Astrocyte (in vitro differentiated cells and primary cell): ENCODE data around the gene KIF18B. TPM values are rescaled to one million over a fixed set of nuclear protein-coding genes. Genes with fewer than 3 reads are reported as not detected.

ENCODE experiments used
- DNase-seq: peaks from one replicate; pipeline ENCODE4 v3.0.0-alpha.2; 2010; ENCODE audit warnings: low read depth
- FAIRE-seq: peaks from 2 replicates; lab custom pipeline; 2011; peaks lifted over from hg19 to GRCh38; lab: Jason Lieb, UNC
- H2AFZ ChIP-seq: 2 replicates; pipeline ENCODE4 v1.6.0; 2012; ENCODE audit warnings: low read depth, low read length, inconsistent platforms
- H3K27ac ChIP-seq: 2 replicates; pipeline ENCODE4 v1.5.1; 2011; ENCODE audit warnings: low read depth, low read length, inconsistent platforms
- H3K27me3 ChIP-seq: 2 replicates; pipeline ENCODE4 v1.6.0; 2011; ENCODE audit warnings: low read length, inconsistent platforms; ENCODE audit not compliant: insufficient read depth
- H3K36me3 ChIP-seq: 2 replicates; pipeline ENCODE4 v1.5.1; 2011; ENCODE audit warnings: low read length, inconsistent platforms; ENCODE audit not compliant: insufficient read depth
- H3K4me1 ChIP-seq: 2 replicates; pipeline ENCODE4 v1.5.1; 2011; ENCODE audit warnings: low read length, inconsistent platforms; ENCODE audit not compliant: insufficient read depth
- H3K4me2 ChIP-seq: 2 replicates; pipeline ENCODE4 v1.6.0; 2012; ENCODE audit warnings: low read length, inconsistent platforms
- H3K4me3 ChIP-seq: 2 replicates; pipeline ENCODE4 v1.5.1; 2011; ENCODE audit warnings: low read depth, mild to moderate bottlenecking, low read length, inconsistent platforms; ENCODE audit not compliant: insufficient read depth
- H3K79me2 ChIP-seq: 2 replicates; pipeline ENCODE4 v1.6.0; 2012; ENCODE audit warnings: mild to moderate bottlenecking, low read length, inconsistent platforms; ENCODE audit not compliant: insufficient read depth
- H3K9ac ChIP-seq: 2 replicates; pipeline ENCODE4 v1.6.0; 2012; ENCODE audit warnings: mild to moderate bottlenecking, low read length, inconsistent platforms
- H3K9me3 ChIP-seq: 2 replicates; pipeline ENCODE4 v1.5.1; 2012; ENCODE audit warnings: low read depth, mild to moderate bottlenecking, low read length, inconsistent platforms; ENCODE audit not compliant: insufficient read depth
- H4K20me1 ChIP-seq: 2 replicates; pipeline ENCODE4 v1.6.0; 2012; ENCODE audit warnings: low read length, inconsistent platforms; ENCODE audit not compliant: insufficient read depth
- H3K27ac Mint-ChIP-seq: one replicate; pipeline ENCODE4 v1.8.0; 2021; ENCODE audit warnings: mild to moderate bottlenecking, mixed read lengths; ENCODE audit not compliant: unreplicated experiment
- H3K27me3 Mint-ChIP-seq: one replicate; pipeline ENCODE4 v1.8.0; 2021; ENCODE audit warnings: low read depth, mixed read lengths; ENCODE audit not compliant: unreplicated experiment
- H3K36me3 Mint-ChIP-seq: one replicate; pipeline ENCODE4 v1.8.0; 2021; ENCODE audit warnings: low read depth, mixed read lengths; ENCODE audit not compliant: unreplicated experiment
- H3K4me1 Mint-ChIP-seq: one replicate; pipeline ENCODE4 v1.8.0; 2021; ENCODE audit warnings: low read depth, mixed read lengths; ENCODE audit not compliant: unreplicated experiment
- H3K4me3 Mint-ChIP-seq: one replicate; pipeline ENCODE4 v1.8.0; 2021; ENCODE audit warnings: mild to moderate bottlenecking, moderate library complexity, mixed read lengths; ENCODE audit not compliant: unreplicated experiment
- H3K9me3 Mint-ChIP-seq: one replicate; pipeline ENCODE4 v1.8.0; 2021; ENCODE audit warnings: mild to moderate bottlenecking, mixed read lengths; ENCODE audit not compliant: unreplicated experiment
- CTCF ChIP-seq: IDR thresholded peaks from 2 replicates; pipeline ENCODE4 v1.5.1; 2011; ENCODE audit warnings: low read depth, mild to moderate bottlenecking, inconsistent platforms, low read length, moderate library complexity; ENCODE audit not compliant: insufficient read depth
- EZH2 ChIP-seq: IDR thresholded peaks from 2 replicates; pipeline ENCODE4 v1.6.1; 2012; ENCODE audit warnings: mild to moderate bottlenecking, low read length, inconsistent platforms; ENCODE audit not compliant: insufficient read depth
- total RNA-seq: library from RNA; stranded (reverse); gene quantifications from 2 replicates; pipeline ENCODE4 v1.2.1, GENCODE V29; 2021

KIF18B gene
- total RNA-seq, 1 donor from 2014 or later = 1.8 TPM

DNA sequence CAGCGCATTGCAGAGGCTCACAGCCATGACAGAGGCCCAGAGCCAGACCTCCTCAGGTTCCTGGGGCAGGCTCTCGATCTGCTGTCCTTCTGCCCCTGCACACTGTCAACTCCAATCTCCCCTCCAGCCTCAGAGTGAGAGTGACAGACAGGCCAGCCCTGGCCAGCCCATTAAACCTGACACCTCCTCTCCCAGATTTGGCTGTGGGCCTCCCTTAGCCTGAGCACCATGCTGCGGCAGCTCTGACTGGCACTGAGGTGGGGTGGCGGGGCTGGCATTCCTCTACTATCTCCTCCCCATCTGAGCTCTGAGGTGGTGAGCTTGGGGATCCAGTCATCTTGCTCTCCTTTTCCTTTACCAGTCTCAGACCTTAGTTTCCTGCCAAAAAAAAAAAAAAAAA lies 36.0 kb upstream of the KIF18B start:
- H3K27ac Mint-ChIP-seq = no peak overlapping the region
- TF ChIP-seq CTCF (no peak), EZH2 (no peak)
- H3K4me1 Mint-ChIP-seq = peaks cover 4% of the 10 kb centered on the region
- Histone ChIP-seq H2AFZ (no peak overlapping the region), H3K79me2 (no peaks in the 10 kb centered on the region), H3K4me3 (no peak overlapping the region), H3K36me3 (no peaks in the 10 kb centered on the region), H3K27me3 (peaks cover 10% of the 10 kb centered on the region), H3K27ac (no peak overlapping the region), H3K4me1 (peaks cover 9% of the 10 kb centered on the region), H4K20me1 (no peaks in the 10 kb centered on the region), H3K9me3 (no peaks in the 10 kb centered on the region), H3K4me2 (no peak overlapping the region), H3K9ac (no peak overlapping the region)
- peaks cover 34% of the 10 kb centered on the region for H3K27me3 Mint-ChIP-seq
- H3K4me3 Mint-ChIP-seq = no peak overlapping the region
- DNase-seq (no peak), FAIRE-seq (no peak)
- H3K9me3 Mint-ChIP-seq = no peaks in the 10 kb centered on the region
- H3K36me3 Mint-ChIP-seq = no peaks in the 10 kb centered on the region

GRCh38 chr17:44982113-44982702 lies 34.6 kb upstream of the KIF18B start:
- TF ChIP-seq CTCF (no peak), EZH2 (no peak)
- no peak overlapping the region for H3K27ac ChIP-seq

GRCh38 chr17:44981221-44981968 lies 33.8 kb upstream of the KIF18B start:
- peaks cover 14% of the 10 kb centered on the region for H3K27me3 ChIP-seq
- DNase-seq (peak; percentile 48), FAIRE-seq (no peak)
- no peaks in the 10 kb centered on the region for H3K79me2 ChIP-seq
- peak overlapping the region; percentile 35 for H2AFZ ChIP-seq
- no peak for TF ChIP-seq CTCF
- no peak for TF ChIP-seq EZH2
- no peaks in the 10 kb centered on the region for H3K36me3 Mint-ChIP-seq
- peak overlapping the region; percentile 76 for H3K4me2 ChIP-seq
- H3K4me1 ChIP-seq = peaks cover 9% of the 10 kb centered on the region
- no peak overlapping the region for H3K27ac Mint-ChIP-seq
- peaks cover 44% of the 10 kb centered on the region for H3K27me3 Mint-ChIP-seq
- H3K4me1 Mint-ChIP-seq = no peaks in the 10 kb centered on the region
- no peaks in the 10 kb centered on the region for H3K9me3 ChIP-seq
- no peak overlapping the region for H3K9ac ChIP-seq
- H3K4me3 Mint-ChIP-seq = peak overlapping the region; percentile 27
- H3K27ac ChIP-seq = no peak overlapping the region
- peak overlapping the region; percentile 36 for H3K4me3 ChIP-seq
- H3K9me3 Mint-ChIP-seq = no peaks in the 10 kb centered on the region
- H3K36me3 ChIP-seq = no peaks in the 10 kb centered on the region
- H4K20me1 ChIP-seq = no peaks in the 10 kb centered on the region

More at GRCh38 chr17:44982113-44982702, 34.6 kb upstream of the KIF18B start:
- H3K9me3 ChIP-seq = no peaks in the 10 kb centered on the region
- H3K4me3 Mint-ChIP-seq = no peak overlapping the region
- no peaks in the 10 kb centered on the region for H3K36me3 ChIP-seq
- H3K4me2 ChIP-seq = peak overlapping the region; percentile 76
- H3K36me3 Mint-ChIP-seq = no peaks in the 10 kb centered on the region
- DNase-seq = no peak
- H3K9ac ChIP-seq = no peak overlapping the region
- peaks cover 9% of the 10 kb centered on the region for H3K4me1 ChIP-seq
- H3K4me3 ChIP-seq = no peak overlapping the region
- no peaks in the 10 kb centered on the region for H4K20me1 ChIP-seq
- peaks cover 37% of the 10 kb centered on the region for H3K27me3 Mint-ChIP-seq
- H3K79me2 ChIP-seq = no peaks in the 10 kb centered on the region
- H2AFZ ChIP-seq = no peak overlapping the region
- FAIRE-seq = no peak
- no peaks in the 10 kb centered on the region for H3K9me3 Mint-ChIP-seq
- no peak overlapping the region for H3K27ac Mint-ChIP-seq
- peaks cover under 1% of the 10 kb centered on the region for H3K4me1 Mint-ChIP-seq
- H3K27me3 ChIP-seq = peaks cover 14% of the 10 kb centered on the region
